T-helper 22 cell (primary cell): ENCODE data around the gene TMUB2.
A peak's percentile ranks its signal among the peaks of the same experiment; 100 is the strongest.
"Not testable (repeated sequence)": the region's sequence is repeated elsewhere in the genome, so short reads cannot be mapped to it uniquely, and the experiment has no call there.

Source experiments
- DNase-seq: peaks from one replicate; pipeline ENCODE4 v3.0.0-alpha.2; 2020; ENCODE audit warnings: low read depth

TMUB2 gene

DNA sequence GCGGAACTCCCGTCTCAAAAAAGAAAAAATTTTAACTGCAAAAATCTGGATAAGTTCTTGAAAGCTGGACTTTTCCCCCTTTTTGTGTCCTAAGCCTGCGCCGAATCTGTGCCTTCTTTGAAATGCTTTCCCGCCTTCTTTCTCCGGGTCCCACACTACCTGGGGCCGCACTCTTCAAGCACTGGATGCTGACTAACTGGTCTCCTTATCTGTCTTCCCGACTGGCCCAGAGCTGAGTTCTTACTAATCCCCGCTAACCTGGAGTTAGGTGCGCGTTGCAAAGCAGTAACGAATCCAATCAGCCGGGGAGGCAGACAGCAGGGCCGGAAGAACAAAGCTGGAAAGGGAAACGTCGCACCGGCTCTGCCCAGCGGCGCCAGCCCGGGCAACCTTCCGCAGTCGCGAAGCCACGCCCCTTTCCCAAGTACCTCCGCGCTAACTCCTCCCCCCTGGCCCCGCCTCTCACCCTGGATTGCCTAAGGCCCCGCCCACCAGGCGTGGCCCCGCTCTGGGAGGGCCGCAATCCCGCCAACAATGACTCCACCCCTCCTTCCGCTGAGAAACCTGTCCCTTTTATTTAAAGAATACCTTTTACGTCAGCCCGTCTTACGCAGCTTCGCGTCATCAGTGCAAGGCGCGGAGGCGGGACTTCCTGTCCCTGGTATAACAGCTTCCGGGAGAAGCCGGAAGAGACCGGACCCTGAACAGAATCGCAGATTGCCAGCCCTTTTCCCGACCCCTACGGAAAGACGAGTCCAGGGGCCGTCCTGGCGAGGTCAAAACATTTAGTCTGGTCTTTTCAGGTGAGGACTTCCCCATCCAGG, at the start of gene TMUB2:
Gene TMUB2, plus strand, starts transcription at position 666 of the 824 bp plus-strand sequence. CDS start 737 bp downstream, outside the sequence.
- peak; percentile 99 for DNase-seq

DNA sequence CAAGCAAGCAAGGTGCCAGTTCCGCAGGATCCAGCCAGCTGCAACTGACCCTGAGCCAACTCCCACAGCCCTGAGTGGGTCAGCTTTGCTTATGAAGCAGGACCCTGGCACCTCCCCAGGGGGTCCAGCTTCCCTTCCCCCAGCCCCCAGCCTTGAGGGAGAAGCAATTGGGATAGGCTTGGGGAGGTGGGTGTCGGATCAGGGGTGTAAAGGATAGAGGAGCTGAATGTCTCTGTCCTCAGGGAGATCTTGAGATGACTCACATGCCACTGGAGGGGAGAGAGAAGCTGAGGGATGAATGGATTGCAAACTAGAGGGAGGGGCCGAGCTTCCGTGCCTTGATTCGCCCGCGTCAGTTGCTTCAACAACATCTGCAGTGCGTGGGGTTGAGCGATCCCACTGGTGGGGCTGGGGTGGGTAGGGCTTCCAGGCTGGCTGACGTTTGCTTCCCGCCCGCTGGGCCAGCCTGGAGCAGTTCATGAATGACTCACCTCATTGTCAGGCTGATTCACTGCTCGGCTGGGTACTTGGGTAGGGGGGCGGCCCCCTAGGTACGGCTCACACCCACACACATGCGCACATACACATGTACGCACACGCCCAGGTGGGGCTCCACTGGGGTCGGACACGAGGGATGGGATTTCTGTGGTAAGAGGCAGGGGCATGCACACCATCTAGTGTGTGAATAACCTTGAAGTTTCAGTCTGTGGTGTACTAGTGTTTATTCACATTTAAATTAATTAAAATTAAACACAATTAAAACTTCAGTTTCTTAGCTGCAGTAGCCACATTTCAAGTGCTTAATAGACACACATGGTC, 48.7 kb upstream of the TMUB2 start:
- peak; percentile 47 for DNase-seq

DNA sequence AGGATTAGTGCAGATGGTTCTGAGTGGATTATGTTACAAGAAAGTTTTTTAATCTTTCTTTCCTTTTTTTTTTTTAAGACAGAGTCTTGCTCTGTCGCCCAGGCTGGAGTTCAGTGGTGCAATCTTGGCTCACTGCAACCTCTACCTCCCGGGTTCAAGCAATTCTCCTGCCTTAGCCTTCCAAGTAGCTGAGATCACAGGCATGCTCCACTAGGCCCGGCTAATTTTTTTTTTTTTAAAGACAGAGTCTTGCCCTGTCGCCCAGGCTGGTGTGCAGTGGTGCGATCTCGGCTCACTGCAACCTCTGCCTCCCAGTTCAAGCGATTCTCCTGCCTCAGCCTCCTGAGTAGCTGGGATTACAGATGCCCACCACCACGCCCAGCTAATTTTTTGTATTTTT, 42.9 kb upstream of the TMUB2 start:
- DNase-seq: not testable (repeated sequence)

DNA sequence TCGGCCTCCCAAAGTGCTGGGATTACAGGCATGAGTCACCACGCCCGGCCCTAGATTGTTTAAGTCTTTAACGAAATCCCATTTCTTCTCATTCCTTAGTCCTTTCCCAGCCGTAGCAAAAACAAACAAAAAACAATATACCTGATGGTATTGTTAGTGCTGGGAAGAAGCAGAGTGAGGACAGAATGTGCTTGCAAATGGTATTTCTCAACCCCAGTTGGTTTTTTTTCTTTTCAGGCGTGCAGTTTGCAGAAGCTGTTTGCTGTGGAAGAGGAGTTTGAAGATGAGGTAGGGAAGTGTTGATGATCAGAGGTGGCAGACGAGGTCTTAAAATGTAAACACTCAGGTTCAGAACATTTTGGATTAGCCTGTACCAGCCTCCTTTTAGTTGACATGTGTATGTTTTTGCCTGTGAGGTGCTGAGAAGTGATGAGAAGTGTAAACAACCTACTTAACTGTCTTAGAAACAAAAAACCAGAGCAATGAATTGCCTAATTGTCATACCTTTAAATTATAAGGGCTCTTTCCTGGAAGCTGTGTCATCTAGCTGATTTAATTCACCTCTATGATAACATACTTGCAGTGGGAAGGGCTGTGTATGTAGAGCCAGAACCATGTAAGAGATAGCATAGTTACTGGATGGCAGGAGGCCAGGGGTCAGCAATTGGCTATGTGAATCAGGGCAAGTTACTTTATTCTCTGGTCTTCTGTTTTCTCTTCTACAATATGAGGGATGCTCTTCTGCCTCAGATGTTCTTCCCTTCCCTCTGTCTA, 41.6 kb upstream of the TMUB2 start:
- no peak for DNase-seq

DNA sequence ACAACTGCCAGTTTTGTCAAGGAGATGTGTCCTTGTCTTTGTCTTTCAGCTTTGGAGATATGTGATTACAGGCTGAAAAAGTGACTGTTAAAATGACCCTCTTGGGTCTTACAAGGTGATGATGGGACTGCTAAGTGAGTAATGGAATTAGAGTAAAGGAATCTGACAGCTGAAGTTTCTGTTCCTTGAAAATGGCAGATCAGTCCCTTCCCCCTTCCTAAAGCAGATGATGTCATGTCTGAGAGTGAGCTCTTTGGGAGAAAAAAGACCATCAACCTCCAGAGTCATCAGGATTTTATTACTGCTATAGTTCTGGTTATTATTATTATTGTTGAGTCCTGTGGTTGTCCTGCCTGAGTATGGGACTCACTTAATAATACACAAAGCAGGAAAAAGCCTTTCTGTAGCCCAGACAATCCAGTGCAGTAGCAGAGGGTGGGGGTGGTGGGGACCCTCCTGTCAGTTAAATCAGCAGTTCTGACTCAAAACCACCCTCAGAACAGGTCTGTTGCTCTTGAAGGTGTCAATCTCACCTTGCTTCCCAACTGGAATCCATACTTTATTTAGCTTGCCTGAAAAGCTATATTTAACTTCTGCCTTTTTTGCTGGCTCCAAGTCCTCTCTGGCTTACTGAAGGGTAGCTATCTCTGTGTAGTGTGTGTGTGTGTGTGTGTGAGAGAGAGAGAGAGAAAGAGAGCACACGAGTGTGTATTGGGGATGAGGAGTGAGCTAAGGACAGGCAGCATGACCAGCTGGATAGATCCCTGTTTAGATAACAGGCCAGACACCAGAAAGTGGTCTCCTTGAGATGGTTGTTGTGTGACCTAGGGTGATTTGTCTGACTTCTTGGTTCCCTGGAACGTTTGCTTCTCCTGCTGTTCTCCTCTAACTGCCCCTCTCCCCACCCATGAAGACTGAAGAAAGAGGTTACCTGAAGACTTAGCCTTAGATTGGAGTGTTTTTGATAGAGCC, 40.1 kb upstream of the TMUB2 start:
- DNase-seq: no peak

DNA sequence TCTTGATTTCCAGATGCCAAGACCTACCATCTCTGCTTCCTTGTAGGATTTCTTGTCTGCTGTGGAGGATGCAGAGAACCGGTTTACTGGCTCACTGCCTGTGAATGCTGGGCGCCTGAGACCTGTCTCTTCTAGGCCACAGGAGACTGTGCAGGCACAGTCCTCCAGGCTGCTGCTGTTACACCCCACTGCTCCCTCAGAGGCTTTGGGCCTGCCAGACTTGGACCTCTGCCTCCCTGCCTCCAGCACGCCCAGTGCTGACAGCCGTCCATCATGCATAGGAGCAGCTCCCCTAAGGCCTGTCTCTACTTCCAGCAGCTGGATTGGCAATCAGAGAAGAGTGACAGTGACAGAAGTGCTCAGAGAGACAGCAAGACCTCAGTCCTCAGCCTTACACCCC, 39.0 kb upstream of the TMUB2 start:
- no peak for DNase-seq

DNA sequence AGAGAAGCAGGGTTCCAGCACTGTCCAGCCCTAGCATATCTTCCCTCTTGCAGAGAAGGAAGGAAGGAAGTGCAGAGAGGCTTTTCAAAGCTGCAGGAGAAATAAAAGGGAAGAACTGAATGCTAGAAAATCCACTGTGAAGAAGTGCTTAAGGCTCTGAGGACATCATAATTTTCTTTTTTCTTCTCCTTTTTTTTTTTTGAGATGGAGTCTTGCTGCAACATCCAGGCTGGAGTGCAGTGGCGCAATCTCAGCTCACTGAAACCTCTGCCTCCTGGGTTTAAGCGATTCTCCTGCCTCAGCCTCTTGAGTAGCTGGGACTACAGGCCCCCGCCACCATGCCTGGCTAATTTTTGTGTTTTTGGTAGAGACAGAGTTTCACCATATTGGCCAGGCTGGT, 37.7 kb upstream of the TMUB2 start:
- not testable (repeated sequence) for DNase-seq

DNA sequence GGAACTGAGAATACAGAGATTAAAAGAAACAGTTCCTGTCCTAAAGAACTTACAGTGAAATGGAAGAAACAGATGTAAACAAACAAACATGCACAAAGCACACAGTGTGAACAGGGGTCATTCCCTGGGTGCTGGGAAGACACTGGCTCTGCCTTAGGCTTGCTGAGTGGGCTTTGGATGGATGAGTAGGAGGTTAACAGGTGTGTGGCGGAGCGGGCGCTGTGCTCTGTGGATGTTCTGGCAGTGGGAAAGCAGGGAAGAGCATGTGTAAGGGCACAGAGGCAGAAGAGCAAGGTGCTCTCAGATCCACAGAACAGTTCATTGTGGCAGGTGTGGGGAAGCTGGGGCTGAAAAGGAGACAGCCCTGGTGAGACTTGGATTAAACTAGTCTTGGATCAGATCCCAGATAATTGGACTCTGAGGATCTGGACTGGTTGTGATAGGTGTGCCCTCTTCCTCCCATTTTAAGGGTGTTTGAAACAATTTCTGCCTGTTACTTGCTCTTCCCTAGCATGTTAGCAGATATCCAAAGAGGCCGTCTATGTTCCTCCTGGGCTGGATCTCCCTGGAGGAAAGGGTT, 36.9 kb upstream of the TMUB2 start:
- no peak for DNase-seq

DNA sequence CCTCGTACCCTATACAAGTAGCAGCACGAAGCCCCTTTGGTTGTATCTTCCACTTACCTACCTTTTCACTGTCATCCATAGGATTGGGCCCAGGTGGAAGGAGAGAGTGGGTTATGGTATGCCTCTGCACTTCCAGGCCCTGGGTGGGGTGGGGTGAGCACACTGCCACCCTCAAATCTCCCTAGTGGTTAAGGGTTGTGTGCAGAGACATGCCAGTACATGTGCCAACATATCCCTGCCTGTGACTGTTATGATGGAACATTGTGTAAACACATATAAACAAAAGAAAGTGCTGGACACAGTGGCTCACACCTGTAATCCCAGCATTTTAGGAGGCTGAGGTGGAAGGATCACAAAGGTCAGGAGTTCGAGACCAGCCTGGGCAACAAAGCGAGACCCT, 33.9 kb upstream of the TMUB2 start:
- no peak for DNase-seq

DNA sequence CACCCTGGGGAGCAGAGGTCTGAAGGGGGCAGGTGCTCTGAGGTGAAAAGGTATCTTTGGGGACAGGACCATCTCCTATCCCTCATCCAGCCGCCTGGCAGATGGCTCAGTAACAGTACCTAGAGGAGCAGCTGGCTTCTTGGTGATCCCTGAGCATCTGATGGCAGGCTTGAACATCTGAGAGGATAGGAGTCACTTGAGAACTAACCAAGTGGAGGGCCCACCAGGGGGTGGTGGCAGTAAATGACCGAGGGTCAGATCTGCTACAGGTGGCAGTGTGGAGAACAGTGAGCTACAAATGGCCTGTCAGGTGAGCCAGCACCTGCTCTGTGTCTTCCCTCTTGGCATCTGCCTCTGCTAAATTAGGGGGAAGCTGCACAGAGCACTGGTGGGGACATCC, 31.3 kb upstream of the TMUB2 start:
- DNase-seq: no peak

DNA sequence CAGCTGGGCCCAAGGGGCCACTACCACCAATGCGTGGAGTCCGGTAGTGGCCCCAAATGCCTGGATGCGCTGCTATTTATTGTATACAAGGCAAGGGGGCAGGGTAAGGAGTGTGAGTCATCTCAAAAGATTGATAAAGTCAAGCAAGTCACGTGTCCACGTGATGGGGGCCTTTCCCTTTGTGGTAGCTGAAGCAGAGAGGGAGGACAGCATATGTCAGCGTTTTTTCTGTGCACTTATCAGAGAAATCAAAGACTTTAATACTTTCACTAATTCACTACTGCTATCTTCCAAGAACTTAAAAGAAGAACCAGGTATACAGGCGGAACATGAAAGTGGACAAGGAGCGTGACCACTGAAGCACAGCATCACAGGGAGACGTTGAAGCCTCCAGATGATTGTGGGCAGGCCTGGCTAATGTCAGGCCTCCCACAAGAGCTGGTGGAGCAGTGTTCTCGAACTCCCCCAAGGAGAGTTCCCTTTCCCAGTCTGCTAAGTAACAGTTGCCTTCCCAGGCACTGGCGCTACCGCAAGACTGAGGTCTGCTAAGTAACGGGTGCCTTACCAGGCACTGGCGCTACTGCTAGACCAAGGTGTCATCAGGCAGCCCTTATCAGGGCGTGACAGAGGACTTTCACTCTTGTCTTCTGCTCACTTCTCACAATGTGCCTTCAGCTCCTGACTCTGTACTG, 27.1 kb upstream of the TMUB2 start:
- DNase-seq: peak; percentile 50

DNA sequence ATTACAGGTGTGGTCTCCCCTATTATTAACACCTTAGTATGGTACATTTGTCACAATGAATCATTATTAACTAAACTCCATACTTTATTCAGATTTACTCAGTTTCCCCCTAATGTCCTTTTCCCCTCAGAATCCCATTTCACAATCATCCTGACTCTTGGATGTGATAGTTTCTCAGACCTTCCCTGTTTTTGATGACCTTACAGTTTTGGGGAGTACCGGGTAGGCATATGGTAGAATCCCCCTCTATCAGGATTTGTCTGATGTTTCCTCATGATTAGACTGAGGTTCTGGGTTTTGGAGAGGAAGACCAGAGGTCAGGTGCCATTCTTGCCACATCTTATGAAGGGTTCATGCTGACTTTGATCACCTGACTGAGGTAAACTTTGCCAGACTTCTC, 22.3 kb upstream of the TMUB2 start:
- DNase-seq: no peak

DNA sequence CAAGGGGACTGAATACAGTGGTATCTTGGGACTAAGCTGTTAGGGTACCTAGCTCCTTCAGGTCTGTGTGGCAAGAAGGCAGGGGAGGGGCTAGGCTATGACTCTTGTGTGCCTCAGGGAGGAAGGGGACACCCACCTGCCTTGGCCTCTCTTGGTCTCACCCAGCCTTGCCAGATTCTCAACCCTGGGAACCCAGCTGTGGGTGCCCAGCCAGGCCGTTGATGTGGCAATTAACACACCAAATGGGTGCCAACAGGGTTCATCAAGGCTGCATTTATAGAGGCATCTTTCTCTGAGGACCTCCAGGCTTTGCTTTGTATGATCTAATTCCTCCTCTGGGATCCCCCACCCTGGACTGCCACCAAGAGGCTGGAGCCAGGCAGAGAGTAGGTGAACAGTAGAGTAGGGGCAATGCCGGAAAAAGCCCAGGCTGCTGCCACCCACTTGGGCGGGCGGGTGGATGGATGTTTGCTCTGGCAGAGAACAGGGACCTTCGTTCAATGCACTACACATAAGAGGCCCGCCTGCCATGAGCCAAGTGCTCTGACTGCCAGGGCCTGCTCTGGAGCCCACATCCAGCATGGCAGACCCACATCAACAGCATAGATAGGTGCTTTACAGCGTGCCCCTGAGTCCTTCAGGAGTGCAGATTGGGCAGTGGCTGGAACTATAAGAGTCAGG, 19.5 kb upstream of the TMUB2 start:
- no peak for DNase-seq

DNA sequence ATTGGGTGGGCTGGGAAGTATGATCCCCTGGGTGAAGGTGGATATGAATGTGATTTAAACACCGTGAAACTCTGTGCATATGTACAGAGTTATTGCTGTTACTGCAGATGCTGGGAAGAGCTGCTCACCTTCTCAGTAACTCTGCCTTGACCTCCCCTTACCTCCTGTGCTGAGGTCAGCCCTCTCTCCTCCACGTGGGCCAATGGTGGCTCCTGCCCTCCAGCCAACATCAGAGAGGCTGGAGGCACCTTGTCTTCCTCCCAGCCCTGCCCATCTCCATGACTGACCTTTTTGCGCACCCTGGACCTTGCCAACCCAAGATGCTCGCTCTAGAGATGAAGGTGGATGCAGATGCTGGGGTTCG, 16.7 kb upstream of the TMUB2 start:
- no peak for DNase-seq

DNA sequence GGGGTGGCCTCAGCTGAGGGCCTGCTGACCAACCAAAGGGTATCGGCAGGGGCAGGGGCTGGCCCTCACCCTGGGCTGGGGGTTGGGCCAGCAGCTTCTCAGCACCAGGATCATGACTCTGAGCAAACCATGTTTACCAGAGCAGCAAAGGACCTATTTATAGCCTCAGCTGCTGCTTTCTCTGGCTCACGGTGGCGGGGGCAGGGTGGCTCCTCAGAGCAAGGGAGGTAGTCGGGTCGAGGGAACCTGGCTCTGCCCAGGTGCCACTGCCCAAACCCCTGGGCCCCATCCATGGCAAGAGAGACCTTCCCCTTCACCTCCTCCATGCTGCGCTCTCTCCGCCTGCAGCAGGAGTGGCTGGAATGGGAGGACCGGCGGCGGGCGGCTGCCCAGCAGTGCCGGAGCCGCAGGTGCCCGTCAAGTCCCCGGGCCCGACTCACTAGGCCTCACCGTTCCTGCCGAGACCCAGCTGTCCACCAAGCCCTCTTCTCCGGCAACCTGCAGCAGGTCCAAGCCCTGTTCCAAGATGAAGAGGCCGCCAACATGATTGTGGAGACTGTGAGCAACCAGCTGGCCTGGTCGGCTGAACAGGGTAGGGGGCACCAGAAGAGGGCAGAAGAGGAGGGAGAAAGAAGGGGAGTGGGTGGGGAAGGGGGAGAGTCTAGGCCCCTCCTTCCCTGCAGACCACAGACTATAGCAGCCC, 16.1 kb upstream of the TMUB2 start, which contains the start of gene ASB16:
Gene ASB16, plus strand, starts transcription at position 206 of the 703 bp plus-strand sequence. Its CDS starts 86 bp downstream, at position 292.
- DNase-seq: no peak

DNA sequence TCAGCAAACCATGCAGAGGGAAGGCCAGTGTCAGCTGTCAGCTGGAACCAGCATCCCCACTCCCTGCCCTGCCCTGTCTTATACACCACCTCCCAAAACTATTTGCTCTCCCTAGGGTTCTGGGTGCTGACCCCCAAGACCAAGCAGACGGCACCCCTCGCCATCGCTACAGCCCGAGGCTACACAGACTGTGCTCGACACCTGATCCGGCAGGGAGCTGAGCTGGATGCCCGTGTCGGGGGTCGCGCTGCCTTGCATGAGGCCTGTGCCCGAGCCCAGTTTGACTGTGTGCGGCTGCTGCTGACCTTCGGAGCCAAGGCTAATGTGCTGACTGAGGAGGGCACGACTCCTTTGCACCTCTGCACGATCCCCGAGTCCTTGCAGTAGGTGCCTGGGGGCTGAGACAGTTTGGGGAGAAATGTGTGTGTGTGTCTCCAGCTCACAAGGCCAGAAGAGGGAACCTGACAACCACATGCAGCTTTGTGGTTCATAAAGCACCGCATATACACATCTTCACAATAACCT, 14.8 kb upstream of the TMUB2 start:
- no peak for DNase-seq

DNA sequence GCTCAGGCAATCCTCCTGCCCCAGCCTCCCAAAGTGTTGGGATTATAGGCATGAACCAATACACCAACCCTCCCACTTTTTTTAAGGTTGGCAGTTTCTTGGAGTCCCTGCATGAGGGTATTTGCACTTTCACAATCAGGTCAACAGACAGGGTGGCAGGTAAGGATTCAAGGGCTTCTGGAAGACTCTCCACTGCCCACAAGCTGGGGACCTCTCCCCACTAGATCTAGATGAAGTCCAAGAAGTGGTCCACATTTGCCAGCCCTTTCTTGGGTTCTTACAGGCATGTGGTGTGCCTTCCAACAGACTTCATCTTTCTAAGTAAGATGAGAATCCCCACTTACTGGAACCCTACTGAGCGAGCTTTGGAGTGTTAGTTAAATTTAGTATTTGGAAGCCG, 12.3 kb upstream of the TMUB2 start:
- DNase-seq: no peak

DNA sequence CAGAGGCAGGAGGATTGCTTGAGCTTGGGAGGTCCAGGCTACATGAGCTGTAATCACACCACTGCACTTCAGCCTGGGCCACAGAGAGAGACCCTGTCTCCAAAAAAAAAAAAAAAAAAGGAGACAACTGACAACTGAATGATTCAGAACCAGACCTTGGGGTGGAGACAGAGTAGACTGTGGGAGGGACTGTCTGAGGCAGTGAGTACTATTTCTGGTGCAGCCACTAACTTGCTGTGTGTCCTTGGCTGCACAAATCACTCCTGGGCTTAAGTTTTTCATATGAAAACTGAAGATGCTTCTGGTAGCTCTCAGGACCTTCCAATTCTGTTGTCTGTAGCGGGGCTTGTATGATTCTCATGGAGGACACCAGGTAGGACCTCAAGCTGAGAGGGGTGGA, 10.5 kb upstream of the TMUB2 start:
- no peak for DNase-seq
